Medulla oblongata (tissue), 1 donor: ENCODE results near the gene SLC26A1.

ENCODE experiments used
- DNase-seq: peaks from one replicate; pipeline ENCODE4 v3.0.0-alpha.2; 2015; ENCODE audit errors: extremely low spot score

Gene SLC26A1

GRCh38 chr4:1028574-1029220, 35.5 kb upstream of the SLC26A1 start:
- no peak for DNase-seq

GRCh38 chr4:1027915-1028238, 34.7 kb upstream of the SLC26A1 start:
- DNase-seq, result no peak

- no peak for DNase-seq
These were observed 34.2 kb upstream of the SLC26A1 start for GRCh38 chr4:1027219-1027914.

- no peak for DNase-seq
These were observed 32.9 kb upstream of the SLC26A1 start for GRCh38 chr4:1026115-1026514.

- DNase-seq, result no peak
These were observed 31.8 kb upstream of the SLC26A1 start for GRCh38 chr4:1024882-1025545.

- no peak for DNase-seq
These were observed 30.9 kb upstream of the SLC26A1 start for GRCh38 chr4:1023895-1024740.

- DNase-seq, result no peak
These were observed 30.0 kb upstream of the SLC26A1 start for GRCh38 chr4:1023075-1023640.

GRCh38 chr4:1022739-1023066, 29.5 kb upstream of the SLC26A1 start:
- no peak for DNase-seq

GRCh38 chr4:1022051-1022738, 29.0 kb upstream of the SLC26A1 start:
- DNase-seq, result no peak

- DNase-seq, result no peak
These were observed 28.3 kb upstream of the SLC26A1 start for GRCh38 chr4:1021386-1022050.

GRCh38 chr4:1019729-1020470, 26.7 kb upstream of the SLC26A1 start:
- DNase-seq, result no peak

GRCh38 chr4:1019320-1019719, 26.1 kb upstream of the SLC26A1 start:
- no peak for DNase-seq

GRCh38 chr4:1018147-1019020, 25.2 kb upstream of the SLC26A1 start:
- no peak for DNase-seq

- no peak for DNase-seq
These were observed 24.5 kb upstream of the SLC26A1 start for GRCh38 chr4:1017706-1018105.

- no peak for DNase-seq
These were observed 24.0 kb upstream of the SLC26A1 start for GRCh38 chr4:1017211-1017610.

GRCh38 chr4:1015746-1016145, 22.5 kb upstream of the SLC26A1 start:
- no peak for DNase-seq

- peak; percentile 37 for DNase-seq
These were observed 22.0 kb upstream of the SLC26A1 start for GRCh38 chr4:1015179-1015578.

GRCh38 chr4:1014291-1015167, 21.3 kb upstream of the SLC26A1 start:
- DNase-seq, result peak; percentile 92
